K562 (cell line): ENCODE measurements around the gene MYO16. TPM values are rescaled to one million over a fixed set of nuclear protein-coding genes. Genes with fewer than 3 reads are reported as not detected.

Source experiments
- ATAC-seq: fragments of 200-7000 bp; cut with Tn5 transposase; 3 replicates; pipeline ENCODE4 v1.9.1; 2020; ENCODE audit warnings: moderate library complexity
- BruUV-seq: library from RNA; stranded (reverse); fragments of 400-500 nt; replicated peaks from 2 replicates; lab custom pipeline; 2021; lab: Mats Ljungman, UMichigan
- CTCF ChIA-PET: fragments of 300-600 bp; formaldehyde crosslinking; extraction: SDS; loops from one replicate; lab custom pipeline; 2021; ENCODE audit warnings: low intra/inter-chr PET ratio; lab: Yijun Ruan, JAX
- POLR2A ChIA-PET: fragments of 300-600, 350-650 bp; sonication (Branson Sonifier 250); formaldehyde crosslinking; extraction: SDS; loops from one replicate; lab custom pipeline; 2021; ENCODE audit warnings: antibody characterized with exemption, inconsistent platforms; lab: Yijun Ruan, JAX
- DNase-seq, 4 experiments: peaks; one replicate each; pipeline versions ENCODE4 v3.0.0 to v3.0.0-alpha.2; 2011 to 2018; ENCODE audit warnings: low spot score in 3 of 4, mixed read lengths in 3 of 4; ENCODE audit errors: extremely low read depth in 1 of 4
- FAIRE-seq: peaks from 2 replicates; lab custom pipeline; 2011; peaks lifted over from hg19 to GRCh38; lab: Jason Lieb, UNC
- H2AFZ ChIP-seq: 2 replicates; pipeline ENCODE4 v1.6.0; 2011; ENCODE audit warnings: low read depth, low read length, control low read depth, inconsistent platforms
- H3K27ac ChIP-seq: fragments of 200-600 bp; 3 replicates; pipeline ENCODE4 v1.8.0; 2011; ENCODE audit warnings: low read depth, mild to moderate bottlenecking, control low read depth, inconsistent platforms, low read length, moderate library complexity, mixed read lengths; ENCODE audit errors: extremely low read depth
- H3K27me3 ChIP-seq, 2 experiments: fragments of 300-600 bp in 1 of 2; 2 replicates in 1 of 2; 3 replicates in 1 of 2; pipeline versions ENCODE4 v1.6.0 to v1.8.0; 2011; ENCODE audit warnings: inconsistent platforms in 2 of 2, low read length in 2 of 2, mild to moderate bottlenecking in 1 of 2, mixed read lengths in 1 of 2, moderate library complexity in 1 of 2; ENCODE audit not compliant: control insufficient read depth in 2 of 2, insufficient read depth in 2 of 2
- H3K36me3 ChIP-seq: fragments of 300-600 bp; 3 replicates; pipeline ENCODE4 v1.8.0; 2011; ENCODE audit warnings: mild to moderate bottlenecking, low read length, inconsistent platforms; ENCODE audit not compliant: control insufficient read depth, insufficient read depth
- H3K4me1 ChIP-seq, 2 experiments: fragments of 200-600 bp in 1 of 2; replicated peaks in 1 of 2; 2 replicates in 1 of 2; 3 replicates in 1 of 2; pipeline versions ENCODE4 v1.5.1 to v1.8.0; 2011; ENCODE audit warnings: inconsistent platforms in 2 of 2, low read length in 2 of 2, mild to moderate bottlenecking in 1 of 2, mixed read lengths in 1 of 2, moderate library complexity in 1 of 2; ENCODE audit not compliant: control insufficient read depth in 2 of 2, insufficient read depth in 2 of 2
- H3K4me2 ChIP-seq: 2 replicates; pipeline ENCODE4 v1.6.1; 2011; ENCODE audit warnings: low read length, control low read depth, inconsistent platforms, mixed read lengths; ENCODE audit not compliant: insufficient read depth
- H3K4me3 ChIP-seq: fragments of 200-600 bp; sonication (generic), shearing (Covaris generic); 2 replicates; pipeline ENCODE4 v1.5.1; 2016; ENCODE audit warnings: control low read depth, inconsistent platforms
- H3K79me2 ChIP-seq: fragments of 200-600 bp; 3 replicates; pipeline ENCODE4 v1.8.0; 2011; ENCODE audit warnings: low read length, inconsistent platforms; ENCODE audit not compliant: control insufficient read depth, insufficient read depth
- H3K9ac ChIP-seq, 2 experiments: 2 replicates each; pipeline versions ENCODE4 v1.6.0 to v1.6.1; 2011; ENCODE audit warnings: low read depth in 2 of 2, low read length in 2 of 2, control low read depth in 1 of 2, inconsistent platforms in 1 of 2, mild to moderate bottlenecking in 1 of 2, mixed read lengths in 1 of 2; ENCODE audit not compliant: insufficient read depth in 1 of 2
- H3K9me1 ChIP-seq: one replicate; pipeline ENCODE4 v1.6.0; 2011; ENCODE audit warnings: inconsistent platforms, mild to moderate bottlenecking, low read length, moderate library complexity; ENCODE audit not compliant: control insufficient read depth, insufficient read depth
- H3K9me3 ChIP-seq: replicated peaks from 2 replicates; pipeline ENCODE4 v1.5.1; 2011; ENCODE audit warnings: low read depth, low read length, inconsistent platforms; ENCODE audit not compliant: control insufficient read depth, insufficient read depth
- H4K20me1 ChIP-seq: replicated peaks from 2 replicates; pipeline ENCODE4 v1.6.1; 2011; ENCODE audit warnings: low read length, inconsistent platforms, mixed read lengths; ENCODE audit not compliant: control insufficient read depth, insufficient read depth
- ARHGAP35 ChIP-seq: fragments of 450-650 bp; IDR thresholded peaks from 2 replicates; pipeline ENCODE4 v1.6.1; 2018; ENCODE audit not compliant: partially characterized antibody
- ATF6 ChIP-seq: sonication (generic); formaldehyde crosslinking; IDR thresholded peaks from 2 replicates; pipeline ENCODE4 v1.4.0; 2020; ENCODE audit warnings: mild to moderate bottlenecking, missing genetic modification reagents
- EP300 ChIP-seq: IDR thresholded peaks from 2 replicates; pipeline ENCODE4 v1.6.1; 2012; ENCODE audit warnings: low read length, improper control_type of control experiment
- FOXA3 ChIP-seq, 2 experiments: fragments of 450-650 bp in 1 of 2; sonication (generic) in 1 of 2; formaldehyde crosslinking; IDR thresholded peaks in 1 of 2; conservative IDR thresholded peaks in 1 of 2; 2 replicates each; pipeline versions ENCODE4 v1.4.0 to v1.8.0; 2020 to 2022; ENCODE audit warnings: mild to moderate bottlenecking in 2 of 2, missing genetic modification reagents in 1 of 2
- IRF9 ChIP-seq: fragments of 450-650 bp; IDR thresholded peaks from 2 replicates; pipeline ENCODE4 v1.6.1; 2016; ENCODE audit warnings: missing biosample characterization, missing genetic modification characterization
- NCOA2 ChIP-seq, 2 experiments: fragments of 450-650 bp; IDR thresholded peaks; 2 replicates each; pipeline ENCODE4 v1.6.1; 2018; ENCODE audit warnings: mild to moderate bottlenecking in 2 of 2, moderate library complexity in 1 of 2; ENCODE audit not compliant: partially characterized antibody in 2 of 2
- NR3C1 ChIP-seq: sonication (generic); formaldehyde crosslinking; IDR thresholded peaks from 2 replicates; pipeline ENCODE4 v1.8.1; 2022; ENCODE audit warnings: missing genetic modification reagents
- PHB ChIP-seq: fragments of 250-450 bp; sonication (Bioruptor Pico); IDR thresholded peaks from 2 replicates; pipeline ENCODE4 v1.5.0; 2021
- PHTF2 ChIP-seq: fragments of 250-450 bp; sonication (Bioruptor Pico); IDR thresholded peaks from 2 replicates; pipeline ENCODE4 v1.5.0; 2021; ENCODE audit warnings: mild to moderate bottlenecking
- PURB ChIP-seq: sonication (generic); formaldehyde crosslinking; IDR thresholded peaks from 2 replicates; pipeline ENCODE4 v1.9.0; 2021; ENCODE audit warnings: low read depth, mild to moderate bottlenecking, missing genetic modification reagents
- RBM25 ChIP-seq: fragments of 200-400 bp; formaldehyde crosslinking; IDR thresholded peaks from 2 replicates; pipeline ENCODE4 v1.6.1; 2018; ENCODE audit warnings: low read length, low read depth, moderate library complexity; ENCODE audit not compliant: severe bottlenecking
- RNF2 ChIP-seq: sonication (generic); IDR thresholded peaks from 2 replicates; pipeline ENCODE4 v1.6.1; 2016
- SRSF3 ChIP-seq: fragments of 200-400 bp; formaldehyde crosslinking; IDR thresholded peaks from 2 replicates; pipeline ENCODE4 v1.6.1; 2016; ENCODE audit warnings: mild to moderate bottlenecking, low read length, moderate library complexity; ENCODE audit not compliant: insufficient read depth
- ZC3H4 ChIP-seq: sonication (generic); formaldehyde crosslinking; IDR thresholded peaks from 2 replicates; pipeline ENCODE4 v1.9.0; 2021; ENCODE audit warnings: missing genetic modification reagents, borderline replicate concordance
- ZNF224 ChIP-seq: sonication (generic); formaldehyde crosslinking; IDR thresholded peaks from 2 replicates; pipeline ENCODE4 v1.8.0; 2022; ENCODE audit warnings: mild to moderate bottlenecking, missing genetic modification reagents
- ZNF511 ChIP-seq: sonication (generic); formaldehyde crosslinking; IDR thresholded peaks from 2 replicates; pipeline ENCODE4 v1.8.0; 2022; ENCODE audit warnings: mild to moderate bottlenecking, missing genetic modification reagents
- WGBS: fragments of 100-300 bp; shearing (Covaris generic); methylation state at CpG from one replicate; pipeline ENCODE4 v1.1.6; 2016; ENCODE audit warnings: low coverage, mixed read lengths; ENCODE audit not compliant: insufficient coverage; ENCODE audit errors: missing lambda C conversion rate; 5-methylcytosine and 5-hydroxymethylcytosine counted together
- in situ Hi-C: fragments of 300-500 bp; cut with MboI; formaldehyde crosslinking; loops from 4 replicates; pipeline ENCODE4 v1.15.0; 2018; ENCODE audit warnings: inconsistent platforms, mixed read lengths
- intact Hi-C: fragments of 100-400 bp; cut with micrococcal nuclease; formaldehyde crosslinking; loops from 2 replicates; pipeline ENCODE4 v1.14.2; 2022
- polyA plus RNA-seq, 8 experiments: library from polyadenylated mRNA; depleted of rRNA in 4 of 8; stranded (reverse) in 5 of 8; unstranded in 3 of 8; fragments of >200 nt; fragmentation: Nextera tagmentation in 2 of 8; fragmentation: Illumina TruSeq in 1 of 8; extraction: Ambion mirVana in 2 of 8; extraction: Trizol in 1 of 8; gene quantifications; 2 replicates each; pipeline versions ENCODE4 v1.2.1 to v1.2.3, GENCODE V29; 2011 to 2014; ENCODE audit warnings: inconsistent platforms in 1 of 8, missing spikeins in 1 of 8
- total RNA-seq, 7 experiments: library from RNA; depleted of rRNA in 6 of 7; stranded (reverse); fragments of >200 nt in 6 of 7; fragmentation: Illumina TruSeq in 2 of 7; extraction: Trizol in 2 of 7; gene quantifications; 2 replicates each; pipeline versions ENCODE4 v1.2.1 to v1.2.3, GENCODE V29; 2011 to 2021; ENCODE audit warnings: low replicate concordance in 1 of 7

MYO16 gene
- total and polyA plus RNA-seq, 9 of the 15 experiments (the other 6 are each of a cell fraction or from before 2014, with no cell fraction given), result 4.3 to 45.7 (median 12.1) TPM

GRCh38 chr13:109157275-109157674, 527.9 kb downstream of the MYO16 start:
- in situ Hi-C loops, result no loop called here
- ATAC-seq, result no peak

GRCh38 chr13:109158383-109158782, 529.0 kb downstream of the MYO16 start:
- H3K9me1 ChIP-seq, result no peaks in the 10 kb centered on the region
- no peak for ATAC-seq
- no peak overlapping the region for H3K9ac ChIP-seq
- WGBS, result 59% methylated on average over 3 of the region's 3 CpGs
- H2AFZ ChIP-seq, result no peak overlapping the region
- no peak overlapping the region for H3K27ac ChIP-seq
- no peaks in the 10 kb centered on the region for H3K27me3 ChIP-seq
- BruUV-seq, result no TSS peak
- H3K4me3 ChIP-seq, result no peak overlapping the region
- POLR2A ChIA-PET, result no interaction called here
- in situ Hi-C loops, result no loop called here
- no peaks in the 10 kb centered on the region for H3K36me3 ChIP-seq
- no peak for DNase-seq
- CTCF ChIA-PET, result no interaction called here
- no peaks in the 10 kb centered on the region for H4K20me1 ChIP-seq
- H3K9me3 ChIP-seq, result no peaks in the 10 kb centered on the region
- H3K4me2 ChIP-seq, result no peak overlapping the region
- no peaks in the 10 kb centered on the region for H3K4me1 ChIP-seq
- FAIRE-seq, result no peak
- H3K79me2 ChIP-seq, result no peaks in the 10 kb centered on the region
- intact Hi-C loops, result no loop called here
- no peak for TF ChIP-seq RNF2
- TF ChIP-seq NR3C1 (CRISPR knock-in tag), result no peak
- TF ChIP-seq PHTF2 (CRISPR knock-in tag), result no peak
- no peak for TF ChIP-seq ZNF511 (CRISPR knock-in tag)
- TF ChIP-seq EP300, result no peak
- no peak for TF ChIP-seq ATF6 (CRISPR knock-in tag)
- TF ChIP-seq ZC3H4, result no peak
- no peak for TF ChIP-seq RBM25
- TF ChIP-seq PHB (CRISPR knock-in tag), result no peak
- no peak for TF ChIP-seq PURB (CRISPR knock-in tag)

More at GRCh38 chr13:109157275-109157674, 527.9 kb downstream of the MYO16 start:
- no peak for DNase-seq
- intact Hi-C loops, result no loop called here
- Histone ChIP-seq H3K27ac (no peak overlapping the region), H3K9me3 (no peaks in the 10 kb centered on the region), H2AFZ (no peak overlapping the region), H3K9ac (no peak overlapping the region), H3K79me2 (no peaks in the 10 kb centered on the region), H3K4me1 (no peaks in the 10 kb centered on the region), H3K27me3 (no peaks in the 10 kb centered on the region), H3K4me2 (no peak overlapping the region), H4K20me1 (no peaks in the 10 kb centered on the region), H3K4me3 (no peak overlapping the region), H3K9me1 (no peaks in the 10 kb centered on the region), H3K36me3 (no peaks in the 10 kb centered on the region)
- FAIRE-seq, result no peak
- BruUV-seq, result no TSS peak
- 38% methylated on average over 2 of the region's 5 CpGs for whole genome bisulfite sequencing
- no peak for TF ChIP-seq NCOA2 (IDR thresholded peaks at IDR 0.05; ENCODE audit: partially characterized antibody in 2 of 2)
- no peak for TF ChIP-seq IRF9 (tag)
- no peak for TF ChIP-seq ZNF224
- TF ChIP-seq ARHGAP35, result no peak
- no peak for TF ChIP-seq SRSF3
- TF ChIP-seq FOXA3 (CRISPR knock-in tag; conservative IDR thresholded peaks at IDR 0.05 in 1 of 2, IDR thresholded peaks at IDR 0.05 in 1 of 2), result no peak
- ChIA-PET CTCF (no interaction called here), POLR2A (no interaction called here)
